GM19025 (cell line): Measurements from ENCODE around the gene OR51S1.
"Not testable (repeated sequence)": the region's sequence is repeated elsewhere in the genome, so short reads cannot be mapped to it uniquely, and the experiment has no call there.

Experiments used
- ATAC-seq: cut with Tn5 transposase; IDR thresholded peaks from one replicate; pipeline ENCODE4 v1.9.1; 2021; ENCODE audit warnings: mild to moderate bottlenecking, low read depth, moderate library complexity; ENCODE audit not compliant: unreplicated experiment

Gene OR51S1, protein sequence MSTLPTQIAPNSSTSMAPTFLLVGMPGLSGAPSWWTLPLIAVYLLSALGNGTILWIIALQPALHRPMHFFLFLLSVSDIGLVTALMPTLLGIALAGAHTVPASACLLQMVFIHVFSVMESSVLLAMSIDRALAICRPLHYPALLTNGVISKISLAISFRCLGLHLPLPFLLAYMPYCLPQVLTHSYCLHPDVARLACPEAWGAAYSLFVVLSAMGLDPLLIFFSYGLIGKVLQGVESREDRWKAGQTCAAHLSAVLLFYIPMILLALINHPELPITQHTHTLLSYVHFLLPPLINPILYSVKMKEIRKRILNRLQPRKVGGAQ

DNA sequence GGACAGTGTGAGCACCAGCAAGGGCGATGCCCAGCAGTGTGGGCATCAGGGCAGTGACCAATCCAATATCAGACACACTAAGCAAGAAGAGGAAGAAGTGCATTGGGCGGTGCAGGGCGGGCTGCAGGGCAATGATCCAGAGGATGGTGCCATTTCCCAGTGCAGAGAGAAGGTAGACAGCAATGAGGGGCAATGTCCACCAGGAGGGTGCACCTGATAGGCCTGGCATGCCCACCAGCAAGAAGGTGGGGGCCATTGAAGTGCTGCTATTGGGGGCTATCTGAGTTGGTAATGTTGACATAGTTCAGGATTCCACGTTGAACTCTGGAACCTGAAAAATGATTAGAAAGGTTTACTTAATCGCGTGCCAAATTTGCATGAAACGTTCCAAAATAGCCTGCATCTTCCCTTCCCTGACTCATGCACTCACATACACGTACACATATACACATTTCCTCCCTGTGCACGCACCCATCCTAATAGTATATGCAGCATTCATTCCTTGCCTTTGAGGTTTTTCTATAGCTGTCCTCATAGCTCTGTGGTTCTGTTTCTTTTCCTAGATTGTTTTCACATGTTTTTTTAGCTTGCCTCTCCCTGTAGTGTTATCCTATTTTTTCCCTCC lies at the start of gene OR51S1:
TSS of gene OR51S1 (minus strand) at position 301 of the 625 bp plus-strand sequence. CDS start at position 301, 0 bp downstream.
- no peak for ATAC-seq

DNA sequence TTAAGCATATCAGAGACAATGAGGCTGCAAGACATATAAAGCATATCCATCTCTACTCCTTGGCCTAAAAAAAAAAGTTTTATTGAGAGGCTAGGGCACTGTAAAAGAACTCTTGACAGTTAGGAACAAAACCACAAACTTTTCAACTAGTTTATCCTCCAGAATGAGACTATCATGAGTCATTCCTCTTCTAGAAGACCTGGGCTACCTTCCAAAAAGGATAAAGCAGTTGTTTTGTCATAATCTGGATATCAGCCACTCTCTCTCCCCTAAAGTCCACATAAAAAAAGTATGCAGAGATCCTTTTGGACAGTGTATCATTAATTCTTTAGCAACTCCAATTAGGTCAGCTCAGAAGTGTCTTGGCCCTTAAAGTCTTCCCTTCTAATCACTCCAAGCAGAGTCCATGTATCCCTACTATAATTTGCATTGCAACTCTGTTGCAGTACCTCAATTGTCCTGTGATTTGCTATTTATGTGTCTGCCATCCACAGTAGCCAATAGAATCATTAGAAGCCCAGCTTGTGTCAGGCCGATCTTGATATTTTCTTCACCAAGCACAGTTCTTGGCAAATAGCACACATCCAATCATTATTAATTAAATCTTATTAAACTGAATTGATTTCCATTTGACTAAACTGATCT lies 43.1 kb upstream of the OR51S1 start:
- ATAC-seq = no peak

- no peak for ATAC-seq
These were observed 41.3 kb upstream of the OR51S1 start for GRCh38 chr11:4890279-4890678.

DNA sequence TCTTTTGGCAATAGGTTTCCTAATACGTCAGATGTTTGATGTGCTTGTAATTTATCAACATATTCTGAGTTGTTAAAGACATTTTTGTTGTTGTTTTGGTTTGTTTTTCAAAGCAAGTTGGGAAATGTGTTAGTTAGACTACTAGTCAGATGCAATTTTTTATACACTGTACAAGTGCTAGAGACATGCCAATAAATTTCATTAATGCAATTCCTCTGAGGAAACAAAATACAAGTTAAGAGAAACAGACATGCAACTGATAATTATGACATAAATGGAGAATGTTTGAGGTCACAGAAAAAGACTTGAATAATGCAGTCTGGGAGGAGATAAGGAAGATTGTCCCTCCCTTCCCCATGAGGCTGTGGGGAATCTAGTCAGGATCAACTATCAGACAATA lies 38.6 kb upstream of the OR51S1 start:
- no peak for ATAC-seq

DNA sequence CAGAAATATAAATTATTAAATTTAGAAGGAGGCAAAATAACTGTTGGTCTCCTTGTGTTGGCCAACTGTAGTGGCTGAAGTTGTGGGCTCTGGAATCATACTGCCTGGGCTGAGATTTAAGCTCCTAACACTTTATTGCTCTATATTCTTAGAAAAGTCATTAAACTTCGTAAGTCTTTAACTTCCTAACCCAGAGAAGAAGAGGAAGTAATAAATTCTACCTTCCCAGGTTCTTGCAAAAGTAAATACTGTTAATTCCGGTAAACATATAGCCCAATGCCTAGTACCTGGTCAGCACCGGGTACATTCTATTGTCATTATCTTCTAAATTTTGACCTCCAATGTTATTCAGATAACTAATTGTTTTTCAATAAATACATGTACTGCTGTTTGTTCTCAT lies 37.2 kb upstream of the OR51S1 start:
- ATAC-seq = no peak

DNA sequence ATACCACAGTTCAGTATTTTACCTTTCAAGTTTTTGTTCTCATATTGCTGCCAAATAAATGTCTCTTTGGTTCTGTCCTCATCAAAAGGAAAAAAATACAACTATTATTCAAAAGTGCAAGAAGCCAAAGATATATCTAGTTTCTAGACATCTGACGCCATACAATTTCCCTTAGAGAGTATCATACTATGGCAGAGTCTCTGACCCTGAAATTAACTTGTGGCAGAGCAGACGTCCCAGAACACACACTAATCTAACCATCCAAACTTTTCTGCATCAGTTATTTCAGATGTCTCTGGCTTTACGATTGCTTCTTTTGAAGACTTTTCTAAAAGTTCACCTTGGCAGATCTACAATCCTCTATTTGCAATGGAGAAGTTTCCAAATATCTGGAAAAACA lies 35.4 kb upstream of the OR51S1 start:
- no peak for ATAC-seq

DNA sequence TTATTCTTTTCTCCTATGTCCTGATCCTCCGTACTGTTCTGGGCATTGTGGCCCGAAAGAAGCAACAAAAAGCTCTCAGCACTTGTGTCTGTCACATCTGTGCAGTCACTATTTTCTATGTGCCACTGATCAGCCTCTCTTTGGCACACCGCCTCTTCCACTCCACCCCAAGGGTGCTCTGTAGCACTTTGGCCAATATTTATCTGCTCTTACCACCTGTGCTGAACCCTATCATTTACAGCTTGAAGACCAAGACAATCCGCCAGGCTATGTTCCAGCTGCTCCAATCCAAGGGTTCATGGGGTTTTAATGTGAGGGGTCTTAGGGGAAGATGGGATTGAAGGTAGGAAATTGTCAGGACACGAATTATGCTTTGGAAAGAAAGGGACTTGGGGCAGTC lies 33.5 kb upstream of the OR51S1 start:
- ATAC-seq = no peak

- no peak for ATAC-seq
These were observed 33.0 kb upstream of the OR51S1 start, which contains the start of gene OR51T1 for GRCh38 chr11:4881860-4882500. TSS of gene OR51T1 (plus strand) at chr11:4881900. CDS start at chr11:4881900, 0 bp downstream.

DNA sequence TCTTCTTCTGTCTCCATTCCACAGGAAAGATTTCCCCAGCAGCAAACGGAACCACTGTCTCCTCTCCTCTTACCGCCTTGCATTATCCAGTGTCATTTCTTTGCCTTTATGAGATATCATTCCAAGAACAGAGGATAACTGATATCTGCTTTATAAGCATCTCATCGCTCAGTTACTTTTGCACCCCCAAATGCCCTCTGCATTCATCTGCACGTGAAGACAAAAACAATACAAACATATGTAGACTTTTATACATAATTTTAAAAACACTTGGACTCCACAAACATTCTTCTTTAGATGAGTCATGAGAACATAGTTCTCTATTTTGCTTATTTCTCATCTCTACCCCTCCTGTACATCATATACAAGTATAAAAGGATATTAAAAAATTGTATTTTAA lies 32.2 kb upstream of the OR51S1 start:
- ATAC-seq = no peak

DNA sequence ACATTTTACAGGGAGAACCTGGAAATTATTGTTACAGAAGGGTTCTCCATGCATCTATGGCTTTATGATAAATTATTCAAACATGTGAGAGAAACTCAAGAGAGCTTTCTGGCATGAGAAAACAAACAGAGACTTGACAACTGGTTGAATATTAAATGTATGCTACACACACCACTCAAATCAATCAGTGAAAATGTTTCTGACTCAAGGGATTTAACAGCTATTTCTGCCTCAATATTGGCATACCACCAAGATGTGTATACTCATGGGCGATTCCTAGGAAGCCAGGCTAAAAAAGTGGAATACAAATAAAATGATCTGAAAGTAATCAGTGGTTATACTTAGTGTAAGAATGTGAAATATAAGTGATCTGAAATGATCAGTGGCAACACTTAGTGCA lies 16.8 kb upstream of the OR51S1 start:
- ATAC-seq = no peak

DNA sequence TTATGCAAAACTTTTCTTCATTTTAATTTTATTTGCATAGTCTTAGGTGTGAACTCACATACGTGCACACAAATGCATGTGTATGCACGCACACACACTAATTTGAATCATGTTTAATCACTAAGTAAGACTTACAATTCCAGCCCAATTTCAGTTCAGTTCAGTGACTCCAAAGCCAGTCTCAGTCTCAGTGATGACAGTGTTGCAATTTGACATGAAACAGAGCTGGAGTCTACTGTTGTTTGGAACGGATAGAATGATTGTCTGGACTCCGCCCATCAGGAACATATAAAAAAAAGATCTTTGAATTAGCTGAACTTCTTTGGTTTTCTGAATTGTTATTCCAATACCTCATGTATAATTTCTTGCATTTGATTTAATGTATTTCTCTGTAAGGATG lies 14.9 kb upstream of the OR51S1 start:
- no peak for ATAC-seq

GRCh38 chr11:4862447-4863236 lies 13.6 kb upstream of the OR51S1 start:
- ATAC-seq = no peak

- not testable (repeated sequence) for ATAC-seq
These were observed 5.3 kb upstream of the OR51S1 start for GRCh38 chr11:4854286-4854685.

- ATAC-seq = no peak
These were observed 2.0 kb upstream of the OR51S1 start for GRCh38 chr11:4851033-4851432.

- no peak for ATAC-seq
These were observed 9.0 kb downstream of the OR51S1 start for GRCh38 chr11:4839851-4840549.

- no peak for ATAC-seq
These were observed 18.1 kb downstream of the OR51S1 start for GRCh38 chr11:4830909-4831308.

- ATAC-seq = no peak
These were observed 18.7 kb downstream of the OR51S1 start for GRCh38 chr11:4830346-4830745.

- ATAC-seq = no peak
These were observed 22.6 kb downstream of the OR51S1 start for GRCh38 chr11:4826425-4826824.

DNA sequence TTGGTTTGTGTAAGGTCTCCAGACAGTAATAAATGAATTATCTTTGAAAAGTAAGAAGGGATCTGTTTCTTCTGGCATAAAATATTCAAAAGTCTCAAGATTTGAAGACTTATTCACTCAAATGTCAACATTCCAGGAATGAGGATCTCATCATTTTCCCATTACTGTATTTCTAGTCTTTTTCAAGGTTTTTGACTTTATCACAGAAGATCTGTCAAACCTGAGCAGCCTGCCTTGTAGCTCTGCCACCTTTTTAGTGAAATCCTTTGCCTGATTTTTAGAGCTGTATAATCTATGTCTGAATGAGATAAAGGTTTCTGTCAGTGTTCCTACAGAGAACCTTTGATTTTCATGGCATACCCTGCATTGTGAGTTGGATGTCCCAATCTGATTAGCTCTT lies 23.9 kb downstream of the OR51S1 start:
- no peak for ATAC-seq

- ATAC-seq = no peak
These were observed 28.0 kb downstream of the OR51S1 start, which contains the start of gene OR51F2 for GRCh38 chr11:4821021-4821420. TSS of gene OR51F2 (plus strand) at chr11:4821321. CDS start at chr11:4821422, 101 bp downstream.
